Neural cell (in vitro differentiated cells): ENCODE results near the gene R3HDM4. TPM values are rescaled to one million over a fixed set of nuclear protein-coding genes. Genes with fewer than 3 reads are reported as not detected.

Source experiments
- H2AFZ ChIP-seq: fragments of 200-600, 300-800 bp; sonication (generic), shearing (Covaris generic); 2 replicates; pipeline ENCODE4 v1.6.0; 2014; ENCODE audit warnings: low read depth, mild to moderate bottlenecking, antibody characterized with exemption, low read length, moderate library complexity
- H3F3A ChIP-seq: fragments of 200-600 bp; shearing (Covaris generic); 2 replicates; pipeline ENCODE4 v1.6.1; 2016; ENCODE audit warnings: mild to moderate bottlenecking, moderate library complexity, mixed read lengths, antibody characterized with exemption, low read length; ENCODE audit not compliant: insufficient read depth, poor library complexity, severe bottlenecking
- H3K27ac ChIP-seq: fragments of 200-600, 300-800 bp; sonication (generic), shearing (Covaris generic); 2 replicates; pipeline ENCODE4 v1.5.1; 2014; ENCODE audit warnings: mild to moderate bottlenecking, low read length, moderate library complexity
- H3K27me3 ChIP-seq: fragments of 300-800, 200-600 bp; sonication (generic), shearing (Covaris generic); 2 replicates; pipeline ENCODE4 v1.6.0; 2014; ENCODE audit warnings: mild to moderate bottlenecking, low read depth, low read length, moderate library complexity; ENCODE audit not compliant: insufficient read depth
- H3K36me3 ChIP-seq: fragments of 300-800, 200-600 bp; sonication (generic), shearing (Covaris generic); 2 replicates; pipeline ENCODE4 v1.5.1; 2014; ENCODE audit warnings: mild to moderate bottlenecking, antibody characterized with exemption, low read length, moderate library complexity; ENCODE audit not compliant: insufficient read depth
- H3K4me2 ChIP-seq: fragments of 300-800, 200-600 bp; sonication (generic), shearing (Covaris generic); 2 replicates; pipeline ENCODE4 v1.6.0; 2014; ENCODE audit warnings: mild to moderate bottlenecking, low read length
- H3K4me3 ChIP-seq: fragments of 300-800, 200-600 bp; sonication (generic), shearing (Covaris generic); 2 replicates; pipeline ENCODE4 v1.5.1; 2014; ENCODE audit warnings: mild to moderate bottlenecking, low read length, moderate library complexity
- H3K79me2 ChIP-seq: fragments of 200-600 bp; shearing (Covaris generic); replicated peaks from 2 replicates; pipeline ENCODE4 v1.6.0; 2014; ENCODE audit warnings: mild to moderate bottlenecking, low read length, moderate library complexity; ENCODE audit not compliant: insufficient read depth
- H3K9ac ChIP-seq: fragments of 300-800, 200-600 bp; sonication (generic), shearing (Covaris generic); 2 replicates; pipeline ENCODE4 v1.6.1; 2016; ENCODE audit warnings: mild to moderate bottlenecking, low read length, mixed read lengths
- H3K9me2 ChIP-seq: fragments of 200-600 bp; shearing (Covaris generic); 2 replicates; pipeline ENCODE4 v1.6.1; 2016; ENCODE audit warnings: mild to moderate bottlenecking, low read length, mixed read lengths; ENCODE audit not compliant: insufficient read depth
- H3K9me3 ChIP-seq: fragments of 200-600, 300-800 bp; sonication (generic), shearing (Covaris generic); 2 replicates; pipeline ENCODE4 v1.6.1; 2016; ENCODE audit warnings: mild to moderate bottlenecking, mixed run types, low read length, moderate library complexity, mixed read lengths
- H4K20me1 ChIP-seq: fragments of 200-600 bp; shearing (Covaris generic); 2 replicates; pipeline ENCODE4 v1.6.1; 2016; ENCODE audit warnings: mild to moderate bottlenecking, mixed run types; ENCODE audit not compliant: insufficient read depth
- CTCF ChIP-seq: fragments of 450-650 bp; IDR thresholded peaks from 2 replicates; pipeline ENCODE4 v1.5.1; 2014; ENCODE audit warnings: antibody characterized with exemption, mild to moderate bottlenecking, moderate library complexity; ENCODE audit not compliant: poor library complexity, severe bottlenecking
- EP300 ChIP-seq: fragments of 450-650 bp; conservative IDR thresholded peaks from 2 replicates; pipeline ENCODE4 v1.6.1; 2014; ENCODE audit warnings: antibody characterized with exemption, mild to moderate bottlenecking, moderate library complexity; ENCODE audit not compliant: poor library complexity, severe bottlenecking
- EZH2 ChIP-seq: fragments of 200-600, 300-800 bp; shearing (Covaris generic), sonication (generic); IDR thresholded peaks from 2 replicates; pipeline ENCODE4 v1.6.1; 2014; ENCODE audit warnings: antibody characterized with exemption, low read length, borderline replicate concordance, mild to moderate bottlenecking; ENCODE audit not compliant: insufficient read depth, poor library complexity, severe bottlenecking
- MXI1 ChIP-seq: fragments of 450-650 bp; conservative IDR thresholded peaks from 2 replicates; pipeline ENCODE4 v1.6.1; 2014; ENCODE audit warnings: antibody characterized with exemption, mild to moderate bottlenecking; ENCODE audit not compliant: poor library complexity, severe bottlenecking
- POLR2AphosphoS5 ChIP-seq: IDR thresholded peaks from 2 replicates; pipeline ENCODE4 v1.6.1; 2012
- RAD21 ChIP-seq: fragments of 450-650 bp; conservative IDR thresholded peaks from 2 replicates; pipeline ENCODE4 v1.6.1; 2014; ENCODE audit warnings: antibody characterized with exemption, mild to moderate bottlenecking, moderate library complexity
- REST ChIP-seq: IDR thresholded peaks from 2 replicates; pipeline ENCODE4 v1.6.1; 2012; ENCODE audit warnings: borderline replicate concordance
- SMC3 ChIP-seq: fragments of 450-650 bp; conservative IDR thresholded peaks from 2 replicates; pipeline ENCODE4 v1.6.1; 2014; ENCODE audit warnings: antibody characterized with exemption, mild to moderate bottlenecking, moderate library complexity; ENCODE audit not compliant: poor library complexity
- TAF1 ChIP-seq: IDR thresholded peaks from 2 replicates; pipeline ENCODE4 v1.6.1; 2012; ENCODE audit warnings: low read depth
- polyA plus RNA-seq: library from polyadenylated mRNA; depleted of rRNA; stranded (reverse); fragments of >200 nt; gene quantifications from 2 replicates; pipeline ENCODE4 v1.2.3, GENCODE V29; 2014

The R3HDM4 gene
- polyA plus RNA-seq, 1 donor from 2014 or later, result 51.2 TPM

- Histone ChIP-seq H3K4me3 (peak overlapping the region; percentile 46), H3K36me3 (no peaks in the 10 kb centered on the region), H3K79me2 (no peaks in the 10 kb centered on the region), H4K20me1 (no peaks in the 10 kb centered on the region), H3K9ac (no peak overlapping the region), H3K9me2 (no peaks in the 10 kb centered on the region), H3F3A (no peaks in the 10 kb centered on the region), H3K4me2 (no peak overlapping the region), H3K27me3 (peaks cover 36% of the 10 kb centered on the region), H2AFZ (no peak overlapping the region), H3K9me3 (no peaks in the 10 kb centered on the region), H3K27ac (no peak overlapping the region)
- TF ChIP-seq POLR2AphosphoS5, result peak; percentile 26
- no peak for TF ChIP-seq REST
Observed at GRCh38 chr19:861756-862580, 51.1 kb downstream of the R3HDM4 start.

- Histone ChIP-seq H3K79me2 (no peaks in the 10 kb centered on the region), H3K9me2 (no peaks in the 10 kb centered on the region), H2AFZ (no peak overlapping the region), H3K36me3 (no peaks in the 10 kb centered on the region), H3K9ac (no peak overlapping the region), H4K20me1 (no peaks in the 10 kb centered on the region), H3K4me3 (peak overlapping the region; percentile 46), H3F3A (no peaks in the 10 kb centered on the region), H3K27me3 (peaks cover 36% of the 10 kb centered on the region), H3K9me3 (no peaks in the 10 kb centered on the region), H3K4me2 (no peak overlapping the region), H3K27ac (no peak overlapping the region)
- TF ChIP-seq CTCF (no peak), SMC3 (no peak), TAF1 (no peak), REST (no peak), POLR2AphosphoS5 (no peak), MXI1 (no peak), EP300 (no peak), EZH2 (no peak), RAD21 (no peak)
Observed at GRCh38 chr19:861141-861755, 51.8 kb downstream of the R3HDM4 start.
